Measurements from ENCODE around the gene CCDC85A.

DNA sequence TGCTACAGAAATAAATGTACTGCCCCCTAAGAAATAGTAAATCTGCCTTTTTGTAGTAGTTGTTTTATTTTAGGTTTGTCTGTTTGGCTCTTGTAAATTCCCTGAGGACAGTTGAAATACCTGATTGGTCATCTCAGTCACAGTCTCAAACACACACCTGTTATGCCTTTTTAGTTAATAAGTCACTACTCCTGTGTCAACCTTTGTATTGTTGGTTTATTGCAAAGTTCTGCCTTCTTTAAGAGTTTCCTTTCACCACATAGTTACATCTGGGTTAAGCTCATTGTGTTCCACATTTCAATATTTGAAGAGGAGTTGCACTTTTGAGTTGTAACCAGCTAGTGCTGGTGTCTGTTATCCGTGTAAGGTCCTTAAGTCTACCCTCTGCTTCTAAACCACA, 198.7 kb downstream of the CCDC85A start:
- no peak for TF ChIP-seq CTCF (conservative IDR thresholded peaks at IDR 0.05; ENCODE audit: low read depth in 2 of 2)
- TF ChIP-seq, protein P1, sequence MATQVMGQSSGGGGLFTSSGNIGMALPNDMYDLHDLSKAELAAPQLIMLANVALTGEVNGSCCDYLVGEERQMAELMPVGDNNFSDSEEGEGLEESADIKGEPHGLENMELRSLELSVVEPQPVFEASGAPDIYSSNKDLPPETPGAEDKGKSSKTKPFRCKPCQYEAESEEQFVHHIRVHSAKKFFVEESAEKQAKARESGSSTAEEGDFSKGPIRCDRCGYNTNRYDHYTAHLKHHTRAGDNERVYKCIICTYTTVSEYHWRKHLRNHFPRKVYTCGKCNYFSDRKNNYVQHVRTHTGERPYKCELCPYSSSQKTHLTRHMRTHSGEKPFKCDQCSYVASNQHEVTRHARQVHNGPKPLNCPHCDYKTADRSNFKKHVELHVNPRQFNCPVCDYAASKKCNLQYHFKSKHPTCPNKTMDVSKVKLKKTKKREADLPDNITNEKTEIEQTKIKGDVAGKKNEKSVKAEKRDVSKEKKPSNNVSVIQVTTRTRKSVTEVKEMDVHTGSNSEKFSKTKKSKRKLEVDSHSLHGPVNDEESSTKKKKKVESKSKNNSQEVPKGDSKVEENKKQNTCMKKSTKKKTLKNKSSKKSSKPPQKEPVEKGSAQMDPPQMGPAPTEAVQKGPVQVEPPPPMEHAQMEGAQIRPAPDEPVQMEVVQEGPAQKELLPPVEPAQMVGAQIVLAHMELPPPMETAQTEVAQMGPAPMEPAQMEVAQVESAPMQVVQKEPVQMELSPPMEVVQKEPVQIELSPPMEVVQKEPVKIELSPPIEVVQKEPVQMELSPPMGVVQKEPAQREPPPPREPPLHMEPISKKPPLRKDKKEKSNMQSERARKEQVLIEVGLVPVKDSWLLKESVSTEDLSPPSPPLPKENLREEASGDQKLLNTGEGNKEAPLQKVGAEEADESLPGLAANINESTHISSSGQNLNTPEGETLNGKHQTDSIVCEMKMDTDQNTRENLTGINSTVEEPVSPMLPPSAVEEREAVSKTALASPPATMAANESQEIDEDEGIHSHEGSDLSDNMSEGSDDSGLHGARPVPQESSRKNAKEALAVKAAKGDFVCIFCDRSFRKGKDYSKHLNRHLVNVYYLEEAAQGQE (IDR thresholded peaks at IDR 0.05; ENCODE audit: unreplicated experiment): no peak
- TF ChIP-seq NANOG (IDR thresholded peaks at IDR 0.05; ENCODE audit: borderline replicate concordance): no peak
- no peak for TF ChIP-seq EZH2phosphoT487 (IDR thresholded peaks at IDR 0.05; ENCODE audit: unreplicated experiment)
- TF ChIP-seq EZH2 (IDR thresholded peaks at IDR 0.05; ENCODE audit: low read depth, unreplicated experiment): no peak
- no peak for TF ChIP-seq POLR2AphosphoS5 (IDR thresholded peaks at IDR 0.05; ENCODE audit: low read depth)
- no peak for TF ChIP-seq JUNB (IDR thresholded peaks at IDR 0.05; ENCODE audit: unreplicated experiment)
- TF ChIP-seq, protein P2, sequence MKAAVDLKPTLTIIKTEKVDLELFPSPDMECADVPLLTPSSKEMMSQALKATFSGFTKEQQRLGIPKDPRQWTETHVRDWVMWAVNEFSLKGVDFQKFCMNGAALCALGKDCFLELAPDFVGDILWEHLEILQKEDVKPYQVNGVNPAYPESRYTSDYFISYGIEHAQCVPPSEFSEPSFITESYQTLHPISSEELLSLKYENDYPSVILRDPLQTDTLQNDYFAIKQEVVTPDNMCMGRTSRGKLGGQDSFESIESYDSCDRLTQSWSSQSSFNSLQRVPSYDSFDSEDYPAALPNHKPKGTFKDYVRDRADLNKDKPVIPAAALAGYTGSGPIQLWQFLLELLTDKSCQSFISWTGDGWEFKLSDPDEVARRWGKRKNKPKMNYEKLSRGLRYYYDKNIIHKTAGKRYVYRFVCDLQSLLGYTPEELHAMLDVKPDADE (IDR thresholded peaks at IDR 0.05): no peak
- no peak for TF ChIP-seq ZNF331 (CRISPR knock-in tag; IDR thresholded peaks at IDR 0.05; ENCODE audit: low read depth)
- TF ChIP-seq, protein P3, sequence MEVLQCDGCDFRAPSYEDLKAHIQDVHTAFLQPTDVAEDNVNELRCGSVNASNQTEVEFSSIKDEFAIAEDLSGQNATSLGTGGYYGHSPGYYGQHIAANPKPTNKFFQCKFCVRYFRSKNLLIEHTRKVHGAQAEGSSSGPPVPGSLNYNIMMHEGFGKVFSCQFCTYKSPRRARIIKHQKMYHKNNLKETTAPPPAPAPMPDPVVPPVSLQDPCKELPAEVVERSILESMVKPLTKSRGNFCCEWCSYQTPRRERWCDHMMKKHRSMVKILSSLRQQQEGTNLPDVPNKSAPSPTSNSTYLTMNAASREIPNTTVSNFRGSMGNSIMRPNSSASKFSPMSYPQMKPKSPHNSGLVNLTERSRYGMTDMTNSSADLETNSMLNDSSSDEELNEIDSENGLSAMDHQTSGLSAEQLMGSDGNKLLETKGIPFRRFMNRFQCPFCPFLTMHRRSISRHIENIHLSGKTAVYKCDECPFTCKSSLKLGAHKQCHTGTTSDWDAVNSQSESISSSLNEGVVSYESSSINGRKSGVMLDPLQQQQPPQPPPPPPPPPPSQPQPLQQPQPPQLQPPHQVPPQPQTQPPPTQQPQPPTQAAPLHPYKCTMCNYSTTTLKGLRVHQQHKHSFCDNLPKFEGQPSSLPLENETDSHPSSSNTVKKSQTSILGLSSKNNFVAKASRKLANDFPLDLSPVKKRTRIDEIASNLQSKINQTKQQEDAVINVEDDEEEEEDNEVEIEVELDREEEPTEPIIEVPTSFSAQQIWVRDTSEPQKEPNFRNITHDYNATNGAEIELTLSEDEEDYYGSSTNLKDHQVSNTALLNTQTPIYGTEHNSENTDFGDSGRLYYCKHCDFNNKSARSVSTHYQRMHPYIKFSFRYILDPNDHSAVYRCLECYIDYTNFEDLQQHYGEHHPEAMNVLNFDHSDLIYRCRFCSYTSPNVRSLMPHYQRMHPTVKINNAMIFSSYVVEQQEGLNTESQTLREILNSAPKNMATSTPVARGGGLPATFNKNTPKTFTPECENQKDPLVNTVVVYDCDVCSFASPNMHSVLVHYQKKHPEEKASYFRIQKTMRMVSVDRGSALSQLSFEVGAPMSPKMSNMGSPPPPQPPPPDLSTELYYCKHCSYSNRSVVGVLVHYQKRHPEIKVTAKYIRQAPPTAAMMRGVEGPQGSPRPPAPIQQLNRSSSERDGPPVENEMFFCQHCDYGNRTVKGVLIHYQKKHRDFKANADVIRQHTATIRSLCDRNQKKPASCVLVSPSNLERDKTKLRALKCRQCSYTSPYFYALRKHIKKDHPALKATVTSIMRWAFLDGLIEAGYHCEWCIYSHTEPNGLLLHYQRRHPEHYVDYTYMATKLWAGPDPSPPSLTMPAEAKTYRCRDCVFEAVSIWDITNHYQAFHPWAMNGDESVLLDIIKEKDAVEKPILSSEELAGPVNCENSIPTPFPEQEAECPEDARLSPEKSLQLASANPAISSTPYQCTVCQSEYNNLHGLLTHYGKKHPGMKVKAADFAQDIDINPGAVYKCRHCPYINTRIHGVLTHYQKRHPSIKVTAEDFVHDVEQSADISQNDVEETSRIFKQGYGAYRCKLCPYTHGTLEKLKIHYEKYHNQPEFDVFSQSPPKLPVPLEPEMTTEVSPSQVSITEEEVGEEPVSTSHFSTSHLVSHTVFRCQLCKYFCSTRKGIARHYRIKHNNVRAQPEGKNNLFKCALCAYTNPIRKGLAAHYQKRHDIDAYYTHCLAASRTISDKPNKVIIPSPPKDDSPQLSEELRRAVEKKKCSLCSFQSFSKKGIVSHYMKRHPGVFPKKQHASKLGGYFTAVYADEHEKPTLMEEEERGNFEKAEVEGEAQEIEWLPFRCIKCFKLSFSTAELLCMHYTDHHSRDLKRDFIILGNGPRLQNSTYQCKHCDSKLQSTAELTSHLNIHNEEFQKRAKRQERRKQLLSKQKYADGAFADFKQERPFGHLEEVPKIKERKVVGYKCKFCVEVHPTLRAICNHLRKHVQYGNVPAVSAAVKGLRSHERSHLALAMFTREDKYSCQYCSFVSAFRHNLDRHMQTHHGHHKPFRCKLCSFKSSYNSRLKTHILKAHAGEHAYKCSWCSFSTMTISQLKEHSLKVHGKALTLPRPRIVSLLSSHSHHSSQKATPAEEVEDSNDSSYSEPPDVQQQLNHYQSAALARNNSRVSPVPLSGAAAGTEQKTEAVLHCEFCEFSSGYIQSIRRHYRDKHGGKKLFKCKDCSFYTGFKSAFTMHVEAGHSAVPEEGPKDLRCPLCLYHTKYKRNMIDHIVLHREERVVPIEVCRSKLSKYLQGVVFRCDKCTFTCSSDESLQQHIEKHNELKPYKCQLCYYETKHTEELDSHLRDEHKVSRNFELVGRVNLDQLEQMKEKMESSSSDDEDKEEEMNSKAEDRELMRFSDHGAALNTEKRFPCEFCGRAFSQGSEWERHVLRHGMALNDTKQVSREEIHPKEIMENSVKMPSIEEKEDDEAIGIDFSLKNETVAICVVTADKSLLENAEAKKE (CRISPR knock-in tag; IDR thresholded peaks at IDR 0.05): no peak
- TF ChIP-seq CREB1 (CRISPR knock-in tag; IDR thresholded peaks at IDR 0.05; ENCODE audit: low read depth): no peak

Measured in GM23338 (cell line).